Pancreas (tissue), 10 donors: ENCODE measurements around the gene SERPING1. TPM values are rescaled to one million over a fixed set of nuclear protein-coding genes. Genes with fewer than 3 reads are reported as not detected.

Experiments used
- ATAC-seq, 4 donors: fragments of 200-7000 bp; cut with Tn5 transposase; one replicate each; pipeline versions ENCODE4 v1.8.0 to v1.9.1; 2020; ENCODE audit warnings: mild to moderate bottlenecking in 4 of 4, moderate library complexity in 4 of 4
- DNase-seq, 6 donors: peaks; one replicate each; pipeline ENCODE4 v3.0.0-alpha.2; 2020
- FAIRE-seq: peaks from 2 replicates; lab custom pipeline; 2012; peaks lifted over from hg19 to GRCh38; lab: Jason Lieb, UNC
- H3K27ac ChIP-seq, 4 donors: fragments of 200-600 bp; sonication (generic); 1 replicate in 3 of 4; 2 replicates in 1 of 4; pipeline versions ENCODE4 v1.5.0 to v1.8.0; 2020
- H3K27me3 ChIP-seq, 4 donors: fragments of 200-600 bp; one replicate each; pipeline ENCODE4 v1.8.0; 2021
- H3K36me3 ChIP-seq, 3 donors: fragments of 200-600 bp; sonication (generic) in 1 of 3; one replicate each; pipeline versions ENCODE4 v1.5.0 to v1.8.0; 2020 to 2021
- H3K4me1 ChIP-seq, 3 donors: fragments of 200-600 bp; one replicate each; pipeline ENCODE4 v1.8.0; 2021
- H3K4me3 ChIP-seq, 4 donors: fragments of 200-600 bp; sonication (generic) in 2 of 4; one replicate each; pipeline versions ENCODE4 v1.5.0 to v1.8.0; 2020 to 2021
- H3K9me3 ChIP-seq, 4 donors: fragments of 200-600 bp; one replicate each; pipeline ENCODE4 v1.8.0; 2021
- CTCF ChIP-seq, 4 donors: fragments of 200-600 bp; sonication (generic) in 3 of 4; IDR thresholded peaks; one replicate each; pipeline versions ENCODE4 v1.5.0 to v1.8.0; 2021; ENCODE audit warnings: antibody characterized with exemption in 4 of 4
- WGBS, 2 donors: extraction: QIAGEN DNeasy Blood & Tissue Kit; methylation state at CpG; one replicate each; pipeline ENCODE4 v1.1.7; 2013; 5-methylcytosine and 5-hydroxymethylcytosine counted together
- intact Hi-C, 3 donors: fragments of 100-400 bp; cut with DNase I; formaldehyde crosslinking; loops; one replicate each; pipeline versions ENCODE4 v1.11.1 to v1.14.2; 2022
- polyA plus RNA-seq, 2 donors: library from polyadenylated mRNA; stranded (reverse); fragments of 200-250 nt; gene quantifications; one replicate each; pipeline ENCODE4 v1.2.3, GENCODE V29; 2013
- total RNA-seq, 6 donors: library from RNA; stranded (reverse); fragmentation: NEBNext Ultra II Directional in 4 of 6; extraction: Animal tissue kit (Norgen Biotek cat#: 25700) in 4 of 6; gene quantifications; one replicate each; pipeline versions ENCODE4 v1.2.1 to v1.2.4, GENCODE V29; 2021 to 2023
- donor health status: healthy with polysubstance abuse.
- donor health status: DM: no; HTN: no; CAD: no; lungs with moderate emphysema.
- donor health status: DM: no; HTN: no; CAD: no.
- donor health status: control.
- donor health status: control.
- donor health status: Bipolar disorder and iron deficiency.
- donor health status: DM: yes; HTN: yes; CAD: no.
- donor health status: DM: no; HTN: no; CAD: no.
- donor health status: DM: no; HTN: no; CAD: no.
- donor health status: DM: yes; HTN: yes; CAD: no.

The SERPING1 gene
- total and polyA plus RNA-seq, 8 donors, result 135 to 399 (median 206) TPM

- Histone ChIP-seq H3K27me3 (no peaks in the 10 kb centered on the region), H3K4me1 (no peaks in the 10 kb centered on the region), H3K27ac (no peak overlapping the region), H3K4me3 (no peak overlapping the region), H3K36me3 (peaks cover 0 to 8% (median 6%) of the 10 kb centered on the region in 3 donors), H3K9me3 (no peaks in the 10 kb centered on the region)
- 74 to 76% methylated on average over 10 of the region's 10 CpGs for WGBS, 2 donors
- DNase-seq (no peak), ATAC-seq (no peak), FAIRE-seq (no peak)
- intact Hi-C loops, result no loop called here
- TF ChIP-seq CTCF (IDR thresholded peaks at IDR 0.05), result no peak
Observed at GRCh38 chr11:57614234-57614772, 16.8 kb downstream of the SERPING1 start.

GRCh38 chr11:57615308-57615707, 17.8 kb downstream of the SERPING1 start:
- Histone ChIP-seq H3K36me3 (peaks cover 0 to 6% (median 3%) of the 10 kb centered on the region in 3 donors), H3K27me3 (no peaks in the 10 kb centered on the region), H3K9me3 (no peaks in the 10 kb centered on the region), H3K27ac (no peak overlapping the region), H3K4me3 (no peak overlapping the region), H3K4me1 (no peaks in the 10 kb centered on the region)
- no peak for ATAC-seq
- intact Hi-C loops, result no loop called here
- TF ChIP-seq CTCF (IDR thresholded peaks at IDR 0.05), result no peak
- WGBS, 2 donors, result 63 to 72% methylated on average over 1 of the region's 1 CpG
- FAIRE-seq, result no peak
- no peak for DNase-seq

GRCh38 chr11:57616595-57616994, 19.1 kb downstream of the SERPING1 start:
- FAIRE-seq (no peak), DNase-seq (no peak), ATAC-seq (no peak)
- Histone ChIP-seq H3K4me1 (no peaks in the 10 kb centered on the region), H3K36me3 (peaks cover 0 to 6% (median 3%) of the 10 kb centered on the region in 3 donors), H3K27me3 (no peaks in the 10 kb centered on the region), H3K9me3 (no peaks in the 10 kb centered on the region), H3K4me3 (no peak overlapping the region), H3K27ac (no peak overlapping the region)
- WGBS, 2 donors, result 50 to 58% methylated on average over 3 of the region's 3 CpGs
- intact Hi-C loops, result no loop called here
- no peak for TF ChIP-seq CTCF (IDR thresholded peaks at IDR 0.05)

GRCh38 chr11:57618438-57618837, 21.0 kb downstream of the SERPING1 start:
- no peak for ATAC-seq
- intact Hi-C loops, result no loop called here
- TF ChIP-seq CTCF (IDR thresholded peaks at IDR 0.05), result no peak

GRCh38 chr11:57619331-57619730, 21.8 kb downstream of the SERPING1 start:
- FAIRE-seq (no peak), DNase-seq (no peak), ATAC-seq (no peak)
- TF ChIP-seq CTCF (IDR thresholded peaks at IDR 0.05), result no peak
- Histone ChIP-seq H3K27ac (no peak overlapping the region), H3K9me3 (no peaks in the 10 kb centered on the region), H3K27me3 (no peaks in the 10 kb centered on the region), H3K4me1 (no peaks in the 10 kb centered on the region), H3K4me3 (no peak overlapping the region), H3K36me3 (peaks cover 0 to 3% (median 0%) of the 10 kb centered on the region in 3 donors)
- WGBS, 2 donors, result 87 to 95% methylated on average over 2 of the region's 2 CpGs
- intact Hi-C loops, result no loop called here

More at GRCh38 chr11:57618438-57618837, 21.0 kb downstream of the SERPING1 start:
- no peaks in the 10 kb centered on the region for H3K27me3 ChIP-seq
- no peaks in the 10 kb centered on the region for H3K4me1 ChIP-seq
- WGBS, 2 donors, result 69 to 73% methylated on average over 2 of the region's 2 CpGs
- FAIRE-seq (no peak), DNase-seq (no peak)
- peaks cover 0 to 6% (median 2%) of the 10 kb centered on the region in 3 donors for H3K36me3 ChIP-seq
- no peaks in the 10 kb centered on the region for H3K9me3 ChIP-seq
- no peak overlapping the region for H3K27ac ChIP-seq
- H3K4me3 ChIP-seq, result no peak overlapping the region
